Chondrocyte (in vitro differentiated cells): Measurements from ENCODE around the gene MAPK11. TPM values are rescaled to one million over a fixed set of nuclear protein-coding genes. Genes with fewer than 3 reads are reported as not detected.

Source experiments
- DNase-seq: peaks from one replicate; pipeline ENCODE4 v3.0.0; 2021; ENCODE audit warnings: mixed read lengths, low spot score
- H3K27ac Mint-ChIP-seq: one replicate; pipeline ENCODE4 v1.8.0; 2021; ENCODE audit warnings: mild to moderate bottlenecking, moderate library complexity, mixed read lengths; ENCODE audit not compliant: unreplicated experiment
- H3K27me3 Mint-ChIP-seq: 2 replicates; pipeline ENCODE4 v1.8.0; 2021; ENCODE audit warnings: low read depth, mixed read lengths
- H3K36me3 Mint-ChIP-seq: 2 replicates; pipeline ENCODE4 v1.8.0; 2021; ENCODE audit warnings: low read depth, mixed read lengths
- H3K4me1 Mint-ChIP-seq: 2 replicates; pipeline ENCODE4 v1.8.0; 2021; ENCODE audit warnings: low read depth, mild to moderate bottlenecking, mixed read lengths
- H3K4me3 Mint-ChIP-seq: one replicate; pipeline ENCODE4 v1.8.0; 2021; ENCODE audit warnings: mild to moderate bottlenecking, moderate library complexity, mixed read lengths; ENCODE audit not compliant: unreplicated experiment
- H3K9me3 Mint-ChIP-seq: 2 replicates; pipeline ENCODE4 v1.8.0; 2021; ENCODE audit warnings: low read depth, mixed read lengths
- CTCF ChIP-seq: fragments of 200-600 bp; sonication (generic); IDR thresholded peaks from 2 replicates; pipeline ENCODE4 v1.5.0; 2021; ENCODE audit warnings: antibody characterized with exemption, mild to moderate bottlenecking, moderate library complexity
- total RNA-seq: library from RNA; stranded (reverse); gene quantifications from 3 replicates; pipeline ENCODE4 v1.2.1, GENCODE V29; 2021

The MAPK11 gene
- total RNA-seq, 1 donor from 2014 or later: 19.9 TPM

DNA sequence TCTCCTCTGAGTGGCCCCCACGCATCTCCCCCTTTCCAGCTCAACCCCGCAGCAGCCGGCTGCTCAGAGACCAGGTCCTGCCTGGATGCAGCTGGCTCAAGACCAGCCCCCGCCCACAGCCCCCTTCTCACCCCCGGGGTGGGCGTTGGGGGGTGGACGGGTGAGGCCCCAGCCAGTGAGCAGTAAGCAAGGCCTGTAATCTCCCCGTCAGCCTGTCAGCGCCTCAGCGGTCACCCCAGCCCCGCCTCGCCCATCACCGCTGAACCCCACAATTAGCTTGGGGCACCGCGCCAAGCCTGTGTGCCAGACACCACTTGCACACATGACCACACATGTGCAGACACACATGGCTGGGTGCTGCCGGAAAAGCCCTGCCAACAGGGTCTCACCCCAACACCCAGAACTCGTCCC, 31.4 kb upstream of the MAPK11 start:
- Mint-ChIP-seq H3K4me1 (peaks cover 75% of the 10 kb centered on the region), H3K4me3 (no peak overlapping the region), H3K27ac (peak overlapping the region; percentile 57), H3K9me3 (no peaks in the 10 kb centered on the region), H3K36me3 (no peaks in the 10 kb centered on the region), H3K27me3 (no peaks in the 10 kb centered on the region)
- no peak for TF ChIP-seq CTCF
- no peak for DNase-seq

- H3K4me1 Mint-ChIP-seq: peaks cover 78% of the 10 kb centered on the region
- H3K36me3 Mint-ChIP-seq: no peaks in the 10 kb centered on the region
- no peaks in the 10 kb centered on the region for H3K9me3 Mint-ChIP-seq
- peak overlapping the region; percentile 25 for H3K4me3 Mint-ChIP-seq
- TF ChIP-seq CTCF: no peak
- DNase-seq: no peak
- H3K27ac Mint-ChIP-seq: no peak overlapping the region
- H3K27me3 Mint-ChIP-seq: no peaks in the 10 kb centered on the region
Measured at GRCh38 chr22:50300620-50301257, 30.6 kb upstream of the MAPK11 start.

- no peaks in the 10 kb centered on the region for H3K36me3 Mint-ChIP-seq
Measured at GRCh38 chr22:50299785-50300619, 29.8 kb upstream of the MAPK11 start.

GRCh38 chr22:50298937-50299784, 29.0 kb upstream of the MAPK11 start:
- Mint-ChIP-seq H3K4me3 (no peak overlapping the region), H3K4me1 (peaks cover 78% of the 10 kb centered on the region), H3K9me3 (no peaks in the 10 kb centered on the region), H3K36me3 (no peaks in the 10 kb centered on the region), H3K27me3 (no peaks in the 10 kb centered on the region), H3K27ac (no peak overlapping the region)
- no peak for DNase-seq
- TF ChIP-seq CTCF: no peak

More at GRCh38 chr22:50299785-50300619, 29.8 kb upstream of the MAPK11 start:
- Mint-ChIP-seq H3K9me3 (no peaks in the 10 kb centered on the region), H3K4me3 (no peak overlapping the region), H3K27ac (no peak overlapping the region), H3K4me1 (peaks cover 78% of the 10 kb centered on the region), H3K27me3 (no peaks in the 10 kb centered on the region)
- no peak for DNase-seq
- no peak for TF ChIP-seq CTCF

GRCh38 chr22:50298266-50298637, 28.1 kb upstream of the MAPK11 start:
- Mint-ChIP-seq H3K4me1 (peaks cover 74% of the 10 kb centered on the region), H3K4me3 (no peak overlapping the region), H3K27me3 (no peaks in the 10 kb centered on the region), H3K27ac (peak overlapping the region; percentile 54), H3K9me3 (no peaks in the 10 kb centered on the region), H3K36me3 (no peaks in the 10 kb centered on the region)
- no peak for TF ChIP-seq CTCF
- DNase-seq: no peak
